Smooth muscle cell (in vitro differentiated cells): ENCODE measurements around the gene ADAM8. TPM values are rescaled to one million over a fixed set of nuclear protein-coding genes. Genes with fewer than 3 reads are reported as not detected.

Experiments used
- DNase-seq: peaks from one replicate; lab custom pipeline; 2025; ENCODE audit not compliant: unreplicated experiment; lab: John Stamatoyannopoulos, UW
- H2AFZ ChIP-seq: fragments of 200-600 bp; sonication (generic); 2 replicates; pipeline ENCODE4 v1.6.0; 2016; ENCODE audit warnings: antibody characterized with exemption, low read depth, mild to moderate bottlenecking
- H3F3A ChIP-seq: fragments of 200-600 bp; sonication (generic); 2 replicates; pipeline ENCODE4 v1.6.0; 2017; ENCODE audit warnings: antibody characterized with exemption, low read depth
- H3K27ac ChIP-seq: fragments of 200-600 bp; sonication (generic); 2 replicates; pipeline ENCODE4 v1.5.1; 2016; ENCODE audit warnings: low read depth, mild to moderate bottlenecking
- H3K27me3 ChIP-seq: fragments of 200-600 bp; sonication (generic); 2 replicates; pipeline ENCODE4 v1.6.1; 2016; ENCODE audit warnings: low read depth, mild to moderate bottlenecking
- H3K36me3 ChIP-seq: fragments of 200-600 bp; sonication (generic); 2 replicates; pipeline ENCODE4 v1.5.1; 2016; ENCODE audit warnings: low read depth
- H3K4me1 ChIP-seq: fragments of 200-600 bp; sonication (generic); 2 replicates; pipeline ENCODE4 v1.5.1; 2016; ENCODE audit warnings: low read depth
- H3K4me2 ChIP-seq: fragments of 200-600 bp; sonication (generic); 2 replicates; pipeline ENCODE4 v1.6.0; 2016; ENCODE audit warnings: mild to moderate bottlenecking
- H3K4me3 ChIP-seq: fragments of 200-600 bp; sonication (generic); 2 replicates; pipeline ENCODE4 v1.5.1; 2016; ENCODE audit warnings: mild to moderate bottlenecking
- H3K79me2 ChIP-seq: fragments of 200-600 bp; sonication (generic); 2 replicates; pipeline ENCODE4 v1.6.0; 2016; ENCODE audit warnings: low read depth, mild to moderate bottlenecking
- H3K9ac ChIP-seq: fragments of 200-600 bp; sonication (generic); 2 replicates; pipeline ENCODE4 v1.6.0; 2016; ENCODE audit warnings: low read depth
- H3K9me3 ChIP-seq: fragments of 200-600 bp; sonication (generic); replicated peaks from 2 replicates; pipeline ENCODE4 v1.5.1; 2016; ENCODE audit warnings: low read depth
- H4K20me1 ChIP-seq: fragments of 200-600 bp; sonication (generic); 2 replicates; pipeline ENCODE4 v1.6.0; 2016; ENCODE audit warnings: low read depth
- CTCF ChIP-seq: fragments of 200-600 bp; sonication (generic); IDR thresholded peaks from 2 replicates; pipeline ENCODE4 v1.5.1; 2017; ENCODE audit warnings: borderline replicate concordance, mild to moderate bottlenecking, antibody characterized with exemption; ENCODE audit not compliant: insufficient read depth, poor library complexity, severe bottlenecking
- WGBS: methylation state at CpG from one replicate; pipeline ENCODE4 v1.1.7; 2016; ENCODE audit warnings: low lambda C conversion rate; 5-methylcytosine and 5-hydroxymethylcytosine counted together
- polyA plus RNA-seq: library from polyadenylated mRNA; unstranded; fragments of >200 nt; fragmentation: Nextera tagmentation; extraction: Ambion mirVana; gene quantifications from 2 replicates; pipeline ENCODE4 v1.2.1, GENCODE V29; 2016
- total RNA-seq: library from RNA; depleted of rRNA; stranded (reverse); fragments of >200 nt; gene quantifications from 2 replicates; pipeline ENCODE4 v1.2.3, GENCODE V29; 2014

ADAM8 gene
- total and polyA plus RNA-seq, 2 experiments from 2014 or later, result 0.36 to 0.70 TPM

- H3K27me3 ChIP-seq, result peaks cover 90% of the 10 kb centered on the region
- no peak overlapping the region for H2AFZ ChIP-seq
- H3K36me3 ChIP-seq, result no peaks in the 10 kb centered on the region
- WGBS, result 38% methylated on average over 36 of the region's 44 CpGs
- H3K79me2 ChIP-seq, result no peaks in the 10 kb centered on the region
- no peak for TF ChIP-seq CTCF
- H3K4me3 ChIP-seq, result no peak overlapping the region
- H3K4me2 ChIP-seq, result no peak overlapping the region
- H4K20me1 ChIP-seq, result no peaks in the 10 kb centered on the region
- H3K9me3 ChIP-seq, result no peaks in the 10 kb centered on the region
- no peaks in the 10 kb centered on the region for H3F3A ChIP-seq
- no peak overlapping the region for H3K9ac ChIP-seq
- no peak overlapping the region for H3K27ac ChIP-seq
- DNase-seq, result no peak
- H3K4me1 ChIP-seq, result peaks cover 5% of the 10 kb centered on the region
Observed at GRCh38 chr10:133231244-133231945, 45.3 kb downstream of the ADAM8 start.

- no peak for DNase-seq
- 3% methylated on average over 43 of the region's 122 CpGs for WGBS
- peak overlapping the region; percentile 54 for H3K4me2 ChIP-seq
- peaks cover 82% of the 10 kb centered on the region for H3K27me3 ChIP-seq
- no peak overlapping the region for H3K4me3 ChIP-seq
- H3F3A ChIP-seq, result no peaks in the 10 kb centered on the region
- H3K27ac ChIP-seq, result no peak overlapping the region
- H3K9me3 ChIP-seq, result no peaks in the 10 kb centered on the region
- no peaks in the 10 kb centered on the region for H3K79me2 ChIP-seq
- H3K9ac ChIP-seq, result no peak overlapping the region
- no peaks in the 10 kb centered on the region for H4K20me1 ChIP-seq
- TF ChIP-seq CTCF, result no peak
- H2AFZ ChIP-seq, result no peak overlapping the region
- no peaks in the 10 kb centered on the region for H3K36me3 ChIP-seq
- peaks cover 4% of the 10 kb centered on the region for H3K4me1 ChIP-seq
Observed at GRCh38 chr10:133230387-133231195, 46.1 kb downstream of the ADAM8 start.

- no peak within 1 kb of the TSS for H3K27ac ChIP-seq
- H3K4me1 ChIP-seq, result no peaks in the 10 kb centered on the region
- H4K20me1 ChIP-seq, result no peaks in the 10 kb centered on the region
- no peaks in the 10 kb centered on the region for H3F3A ChIP-seq
- no peak within 1 kb of the TSS for H3K9ac ChIP-seq
- H3K4me2 ChIP-seq, result peak within 1 kb of the TSS; percentile 54
- no peak within 1 kb of the TSS for H2AFZ ChIP-seq
- 1% methylated on average over 20 of the region's 49 CpGs for WGBS
- H3K79me2 ChIP-seq, result no peaks in the 10 kb centered on the region
- H3K9me3 ChIP-seq, result no peaks in the 10 kb centered on the region
- TF ChIP-seq CTCF, result no peak
- peaks cover 76% of the 10 kb centered on the region for H3K27me3 ChIP-seq
- no peak for DNase-seq
- no peaks in the 10 kb centered on the region for H3K36me3 ChIP-seq
- no peak within 1 kb of the TSS for H3K4me3 ChIP-seq
Observed at GRCh38 chr10:133230044-133230361, 46.7 kb downstream of the ADAM8 start, which contains the start of gene UTF1. Gene UTF1, plus strand, starts transcription at chr10:133230217. Its CDS starts 72 bp downstream, at chr10:133230289.
